SK-N-SH treated with all-trans-retinoic acid at 6 μM for 48 hours (cell line): Measurements from ENCODE around the gene COX19.

Source experiments
- ATAC-seq: fragments of 200-7000 bp; cut with Tn5 transposase; 3 replicates; pipeline ENCODE4 v1.9.1; 2020; ENCODE audit warnings: mild to moderate bottlenecking, moderate library complexity
- ARNTL ChIP-seq: fragments of 450-650 bp; formaldehyde crosslinking; IDR thresholded peaks from 2 replicates; pipeline ENCODE4 v1.5.0; 2020; ENCODE audit warnings: low read depth, mild to moderate bottlenecking, moderate library complexity, borderline replicate concordance
- ESRRG ChIP-seq: fragments of 250-450 bp; sonication (Bioruptor Pico); IDR thresholded peaks from 2 replicates; pipeline ENCODE4 v1.6.1; 2021; ENCODE audit warnings: mild to moderate bottlenecking
- GLIS3 ChIP-seq: fragments of 250-450 bp; sonication (Bioruptor Pico); IDR thresholded peaks from 2 replicates; pipeline ENCODE4 v1.5.0; 2020; ENCODE audit warnings: mild to moderate bottlenecking, moderate library complexity
- ISL1 ChIP-seq: fragments of 250-450 bp; sonication (Bioruptor Pico); IDR thresholded peaks from 2 replicates; pipeline ENCODE4 v2.1.2; 2022; ENCODE audit warnings: mild to moderate bottlenecking, moderate library complexity
- OSR1 ChIP-seq: fragments of 250-450 bp; sonication (Bioruptor Pico); IDR thresholded peaks from 2 replicates; pipeline ENCODE4 v1.8.0; 2022; ENCODE audit warnings: moderate library complexity, mild to moderate bottlenecking, inconsistent platforms
- PATZ1 ChIP-seq: fragments of 250-450 bp; sonication (Bioruptor Pico); IDR thresholded peaks from 2 replicates; pipeline ENCODE4 v1.8.0; 2020; ENCODE audit warnings: mild to moderate bottlenecking, moderate library complexity, borderline replicate concordance
- PPARA ChIP-seq: fragments of 250-450 bp; sonication (Bioruptor Pico); IDR thresholded peaks from 2 replicates; pipeline ENCODE4 v1.5.0; 2020; ENCODE audit warnings: mild to moderate bottlenecking, borderline replicate concordance
- RARB ChIP-seq: fragments of 250-450 bp; sonication (Bioruptor Pico); IDR thresholded peaks from 2 replicates; pipeline ENCODE4 v1.8.0; 2021; ENCODE audit warnings: mild to moderate bottlenecking, moderate library complexity
- TCF4 ChIP-seq: fragments of 250-450 bp; sonication (Bioruptor Pico); IDR thresholded peaks from 2 replicates; pipeline ENCODE4 v1.8.0; 2021; ENCODE audit warnings: mild to moderate bottlenecking, moderate library complexity, borderline replicate concordance
- TOX ChIP-seq: fragments of 250-450 bp; sonication (Bioruptor Pico); IDR thresholded peaks from 2 replicates; pipeline ENCODE4 v1.8.0; 2021; ENCODE audit warnings: mild to moderate bottlenecking, moderate library complexity, borderline replicate concordance
- ZC3H10 ChIP-seq: fragments of 250-450 bp; sonication (Bioruptor Pico); IDR thresholded peaks from 2 replicates; pipeline ENCODE4 v1.5.1; 2021; ENCODE audit warnings: mild to moderate bottlenecking, moderate library complexity
- ZFP30 ChIP-seq: fragments of 450-650 bp; formaldehyde crosslinking; IDR thresholded peaks from 2 replicates; pipeline ENCODE4 v1.5.0; 2022; ENCODE audit warnings: mild to moderate bottlenecking, moderate library complexity
- ZNF70 ChIP-seq: fragments of 450-650 bp; formaldehyde crosslinking; IDR thresholded peaks from 2 replicates; pipeline ENCODE4 v1.5.0; 2020; ENCODE audit warnings: mild to moderate bottlenecking, moderate library complexity
- TF ChIP-seq, protein P1 (sequence below): fragments of 250-450 bp; sonication (Bioruptor Pico); IDR thresholded peaks from 2 replicates; pipeline ENCODE4 v1.5.0; 2020; ENCODE audit warnings: mild to moderate bottlenecking, moderate library complexity
- TF ChIP-seq, protein P2 (sequence below): fragments of 250-450 bp; sonication (Bioruptor Pico); IDR thresholded peaks from 2 replicates; pipeline ENCODE4 v1.5.1; 2020; ENCODE audit warnings: low read depth, mild to moderate bottlenecking, moderate library complexity
- TF ChIP-seq, protein P3 (sequence below): fragments of 250-450 bp; sonication (Bioruptor Pico); IDR thresholded peaks from 2 replicates; pipeline ENCODE4 v1.5.1; 2021; ENCODE audit warnings: mild to moderate bottlenecking, moderate library complexity
- TF ChIP-seq, protein P4 (sequence below): fragments of 250-450 bp; sonication (Bioruptor Pico); IDR thresholded peaks from 2 replicates; pipeline ENCODE4 v1.8.0; 2021; ENCODE audit warnings: low read depth, mild to moderate bottlenecking, moderate library complexity, borderline replicate concordance

The COX19 gene

GRCh38 chr7:999941-1000935 is 24.9 kb upstream of the COX19 start:
- TF ChIP-seq PPARA (CRISPR knock-in tag): no peak
- TF ChIP-seq ZNF70 (CRISPR knock-in tag): no peak
- TF ChIP-seq PATZ1 (CRISPR knock-in tag): no peak
- no peak for TF ChIP-seq ZC3H10 (CRISPR knock-in tag)
- no peak for TF ChIP-seq RARB (CRISPR knock-in tag)
- ATAC-seq: no peak

DNA sequence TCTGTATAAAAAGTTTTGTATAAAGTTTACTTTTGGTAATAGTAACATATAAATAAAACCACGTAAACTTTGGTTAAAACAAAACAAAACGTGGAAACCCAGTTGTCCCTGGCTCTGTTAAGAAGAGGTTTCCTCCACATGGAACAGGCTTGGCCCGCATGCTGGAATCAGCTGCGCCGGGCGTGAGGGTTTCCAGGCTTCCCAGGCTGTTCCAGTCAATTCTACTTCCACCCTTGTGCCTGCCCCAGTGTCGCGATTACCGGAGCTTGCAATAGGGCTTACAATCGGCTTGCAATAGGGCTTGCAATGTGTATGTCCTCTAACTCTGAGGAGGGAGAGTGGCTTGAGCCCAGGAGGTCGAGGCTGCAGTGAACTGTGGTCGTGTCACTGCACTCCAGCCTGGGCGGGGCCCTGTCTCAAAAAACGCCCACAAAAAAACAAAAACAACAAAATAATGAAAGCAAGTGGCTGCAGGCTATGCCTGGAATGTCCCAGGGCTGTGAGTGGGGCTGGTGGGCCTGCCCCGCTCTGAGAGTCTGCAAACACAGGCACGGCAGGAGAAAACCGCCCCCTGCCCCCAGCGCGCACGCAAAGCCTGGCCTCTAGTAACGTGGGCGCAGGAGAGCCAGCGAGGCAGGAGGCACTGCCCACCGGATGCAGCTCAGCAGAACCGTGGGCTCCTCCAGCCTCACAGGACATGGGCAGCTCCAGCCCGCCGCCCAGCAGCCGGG is 24.0 kb upstream of the COX19 start:
- no peak for TF ChIP-seq PATZ1 (CRISPR knock-in tag)
- TF ChIP-seq, protein P1, sequence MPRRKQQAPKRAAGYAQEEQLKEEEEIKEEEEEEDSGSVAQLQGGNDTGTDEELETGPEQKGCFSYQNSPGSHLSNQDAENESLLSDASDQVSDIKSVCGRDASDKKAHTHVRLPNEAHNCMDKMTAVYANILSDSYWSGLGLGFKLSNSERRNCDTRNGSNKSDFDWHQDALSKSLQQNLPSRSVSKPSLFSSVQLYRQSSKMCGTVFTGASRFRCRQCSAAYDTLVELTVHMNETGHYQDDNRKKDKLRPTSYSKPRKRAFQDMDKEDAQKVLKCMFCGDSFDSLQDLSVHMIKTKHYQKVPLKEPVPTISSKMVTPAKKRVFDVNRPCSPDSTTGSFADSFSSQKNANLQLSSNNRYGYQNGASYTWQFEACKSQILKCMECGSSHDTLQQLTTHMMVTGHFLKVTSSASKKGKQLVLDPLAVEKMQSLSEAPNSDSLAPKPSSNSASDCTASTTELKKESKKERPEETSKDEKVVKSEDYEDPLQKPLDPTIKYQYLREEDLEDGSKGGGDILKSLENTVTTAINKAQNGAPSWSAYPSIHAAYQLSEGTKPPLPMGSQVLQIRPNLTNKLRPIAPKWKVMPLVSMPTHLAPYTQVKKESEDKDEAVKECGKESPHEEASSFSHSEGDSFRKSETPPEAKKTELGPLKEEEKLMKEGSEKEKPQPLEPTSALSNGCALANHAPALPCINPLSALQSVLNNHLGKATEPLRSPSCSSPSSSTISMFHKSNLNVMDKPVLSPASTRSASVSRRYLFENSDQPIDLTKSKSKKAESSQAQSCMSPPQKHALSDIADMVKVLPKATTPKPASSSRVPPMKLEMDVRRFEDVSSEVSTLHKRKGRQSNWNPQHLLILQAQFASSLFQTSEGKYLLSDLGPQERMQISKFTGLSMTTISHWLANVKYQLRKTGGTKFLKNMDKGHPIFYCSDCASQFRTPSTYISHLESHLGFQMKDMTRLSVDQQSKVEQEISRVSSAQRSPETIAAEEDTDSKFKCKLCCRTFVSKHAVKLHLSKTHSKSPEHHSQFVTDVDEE (CRISPR knock-in tag): no peak
- TF ChIP-seq, protein P2, sequence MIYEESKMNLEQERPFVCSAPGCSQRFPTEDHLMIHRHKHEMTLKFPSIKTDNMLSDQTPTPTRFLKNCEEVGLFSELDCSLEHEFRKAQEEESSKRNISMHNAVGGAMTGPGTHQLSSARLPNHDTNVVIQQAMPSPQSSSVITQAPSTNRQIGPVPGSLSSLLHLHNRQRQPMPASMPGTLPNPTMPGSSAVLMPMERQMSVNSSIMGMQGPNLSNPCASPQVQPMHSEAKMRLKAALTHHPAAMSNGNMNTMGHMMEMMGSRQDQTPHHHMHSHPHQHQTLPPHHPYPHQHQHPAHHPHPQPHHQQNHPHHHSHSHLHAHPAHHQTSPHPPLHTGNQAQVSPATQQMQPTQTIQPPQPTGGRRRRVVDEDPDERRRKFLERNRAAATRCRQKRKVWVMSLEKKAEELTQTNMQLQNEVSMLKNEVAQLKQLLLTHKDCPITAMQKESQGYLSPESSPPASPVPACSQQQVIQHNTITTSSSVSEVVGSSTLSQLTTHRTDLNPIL: no peak
- no peak for TF ChIP-seq PPARA (CRISPR knock-in tag)
- no peak for TF ChIP-seq OSR1 (CRISPR knock-in tag)
- no peak for TF ChIP-seq ARNTL (CRISPR knock-in tag)
- no peak for TF ChIP-seq ESRRG
- TF ChIP-seq, protein P3, sequence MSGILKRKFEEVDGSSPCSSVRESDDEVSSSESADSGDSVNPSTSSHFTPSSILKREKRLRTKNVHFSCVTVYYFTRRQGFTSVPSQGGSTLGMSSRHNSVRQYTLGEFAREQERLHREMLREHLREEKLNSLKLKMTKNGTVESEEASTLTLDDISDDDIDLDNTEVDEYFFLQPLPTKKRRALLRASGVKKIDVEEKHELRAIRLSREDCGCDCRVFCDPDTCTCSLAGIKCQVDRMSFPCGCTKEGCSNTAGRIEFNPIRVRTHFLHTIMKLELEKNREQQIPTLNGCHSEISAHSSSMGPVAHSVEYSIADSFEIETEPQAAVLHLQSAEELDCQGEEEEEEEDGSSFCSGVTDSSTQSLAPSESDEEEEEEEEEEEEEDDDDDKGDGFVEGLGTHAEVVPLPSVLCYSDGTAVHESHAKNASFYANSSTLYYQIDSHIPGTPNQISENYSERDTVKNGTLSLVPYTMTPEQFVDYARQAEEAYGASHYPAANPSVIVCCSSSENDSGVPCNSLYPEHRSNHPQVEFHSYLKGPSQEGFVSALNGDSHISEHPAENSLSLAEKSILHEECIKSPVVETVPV (CRISPR knock-in tag): no peak
- TF ChIP-seq TCF4 (CRISPR knock-in tag): no peak
- no peak for TF ChIP-seq ISL1 (CRISPR knock-in tag)
- no peak for TF ChIP-seq ZC3H10 (CRISPR knock-in tag)
- no peak for TF ChIP-seq ZFP30 (CRISPR knock-in tag)
- TF ChIP-seq RARB (CRISPR knock-in tag): no peak
- no peak for TF ChIP-seq TOX
- ATAC-seq: no peak

- ATAC-seq: no peak
- TF ChIP-seq GLIS3 (CRISPR knock-in tag) (no peak), PATZ1 (CRISPR knock-in tag) (no peak), ZFP30 (CRISPR knock-in tag) (no peak), ARNTL (CRISPR knock-in tag) (no peak), ZC3H10 (CRISPR knock-in tag) (no peak)
- TF ChIP-seq, protein P3 (CRISPR knock-in tag): no peak
- TF ChIP-seq, protein P4, sequence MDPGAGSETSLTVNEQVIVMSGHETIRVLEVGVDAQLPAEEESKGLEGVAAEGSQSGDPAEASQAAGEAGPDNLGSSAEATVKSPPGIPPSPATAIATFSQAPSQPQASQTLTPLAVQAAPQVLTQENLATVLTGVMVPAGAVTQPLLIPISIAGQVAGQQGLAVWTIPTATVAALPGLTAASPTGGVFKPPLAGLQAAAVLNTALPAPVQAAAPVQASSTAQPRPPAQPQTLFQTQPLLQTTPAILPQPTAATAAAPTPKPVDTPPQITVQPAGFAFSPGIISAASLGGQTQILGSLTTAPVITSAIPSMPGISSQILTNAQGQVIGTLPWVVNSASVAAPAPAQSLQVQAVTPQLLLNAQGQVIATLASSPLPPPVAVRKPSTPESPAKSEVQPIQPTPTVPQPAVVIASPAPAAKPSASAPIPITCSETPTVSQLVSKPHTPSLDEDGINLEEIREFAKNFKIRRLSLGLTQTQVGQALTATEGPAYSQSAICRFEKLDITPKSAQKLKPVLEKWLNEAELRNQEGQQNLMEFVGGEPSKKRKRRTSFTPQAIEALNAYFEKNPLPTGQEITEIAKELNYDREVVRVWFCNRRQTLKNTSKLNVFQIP (CRISPR knock-in tag): no peak
Observed at GRCh38 chr7:997404-998395, 22.4 kb upstream of the COX19 start.
